SK-N-SH (cell line): ENCODE results near the gene RAB30. TPM values are rescaled to one million over a fixed set of nuclear protein-coding genes. Genes with fewer than 3 reads are reported as not detected.
A peak's percentile ranks its signal among the peaks of the same experiment; 100 is the strongest.

Experiments
- CTCF ChIA-PET: fragments of 300-600, 350-600 bp; formaldehyde crosslinking; extraction: SDS; loops from one replicate; lab custom pipeline; 2021; lab: Yijun Ruan, JAX
- POLR2A ChIA-PET: fragments of 350-600 bp; sonication (Branson Sonifier 250); formaldehyde crosslinking; extraction: SDS; loops from one replicate; lab custom pipeline; 2020; ENCODE audit warnings: antibody characterized with exemption, inconsistent platforms; lab: Yijun Ruan, JAX
- DNase-seq: peaks from one replicate; pipeline ENCODE4 v3.0.0; 2012
- H2AFZ ChIP-seq: fragments of 200-600 bp; sonication (generic); 2 replicates; pipeline ENCODE4 v1.8.1; 2016; ENCODE audit warnings: antibody characterized with exemption, mild to moderate bottlenecking, low read depth
- H3F3A ChIP-seq: fragments of 200-600 bp; sonication (generic); replicated peaks from 2 replicates; pipeline ENCODE3; 2016; ENCODE audit warnings: antibody characterized with exemption, mild to moderate bottlenecking; ENCODE audit not compliant: insufficient read depth
- H3K27ac ChIP-seq, 2 experiments: fragments of 200-500 bp in 1 of 2; fragments of 200-600 bp in 1 of 2; sonication (Bioruptor generic) in 1 of 2; sonication (generic), shearing (Covaris generic) in 1 of 2; 2 replicates each; pipeline versions ENCODE4 v1.5.1 to v1.6.1; 2014 to 2016; ENCODE audit warnings: low read depth in 2 of 2, inconsistent platforms in 1 of 2, low read length in 1 of 2, mild to moderate bottlenecking in 1 of 2, mixed read lengths in 1 of 2
- H3K27me3 ChIP-seq: fragments of 200-600 bp; sonication (generic), shearing (Covaris generic); 2 replicates; pipeline ENCODE4 v1.6.1; 2016; ENCODE audit warnings: mixed run types; ENCODE audit not compliant: insufficient read depth
- H3K36me3 ChIP-seq, 2 experiments: fragments of 200-500 bp in 1 of 2; fragments of 200-600 bp in 1 of 2; sonication (Bioruptor generic) in 1 of 2; sonication (generic) in 1 of 2; replicated peaks in 1 of 2; 2 replicates each; pipeline versions ENCODE3 to v1.5.1; 2014 to 2016; ENCODE audit warnings: low read length in 1 of 2, mild to moderate bottlenecking in 1 of 2; ENCODE audit not compliant: insufficient read depth in 2 of 2, control insufficient read depth in 1 of 2
- H3K4me1 ChIP-seq, 2 experiments: fragments of 200-500 bp in 1 of 2; fragments of 200-600 bp in 1 of 2; sonication (Bioruptor generic) in 1 of 2; sonication (generic), shearing (Covaris generic) in 1 of 2; 2 replicates each; pipeline versions ENCODE4 v1.5.1 to v1.6.1; 2014 to 2016; ENCODE audit warnings: low read depth in 1 of 2, low read length in 1 of 2, mixed run types in 1 of 2; ENCODE audit not compliant: insufficient read depth in 2 of 2, control insufficient read depth in 1 of 2
- H3K4me2 ChIP-seq: fragments of 200-600 bp; sonication (generic), shearing (Covaris generic); 2 replicates; pipeline ENCODE4 v1.6.1; 2017; ENCODE audit warnings: mixed run types
- H3K4me3 ChIP-seq, 2 experiments: fragments of 200-500 bp in 1 of 2; fragments of 200-600 bp in 1 of 2; sonication (Bioruptor generic) in 1 of 2; sonication (generic), shearing (Covaris generic) in 1 of 2; 2 replicates each; pipeline versions ENCODE4 v1.5.1 to v1.8.1; 2014 to 2016; ENCODE audit warnings: low read depth in 2 of 2, inconsistent platforms in 1 of 2, low read length in 1 of 2, mild to moderate bottlenecking in 1 of 2, mixed read lengths in 1 of 2, moderate library complexity in 1 of 2
- H3K79me2 ChIP-seq: fragments of 200-600 bp; sonication (generic); 2 replicates; pipeline ENCODE4 v1.8.1; 2017; ENCODE audit warnings: mild to moderate bottlenecking; ENCODE audit not compliant: insufficient read depth
- H3K9ac ChIP-seq: fragments of 200-600 bp; sonication (generic); 2 replicates; pipeline ENCODE4 v1.6.1; 2017; ENCODE audit warnings: mixed run types
- H3K9me2 ChIP-seq: fragments of 200-600 bp; sonication (generic); 2 replicates; pipeline ENCODE4 v1.6.1; 2017; ENCODE audit warnings: mixed run types
- H3K9me3 ChIP-seq: fragments of 200-600 bp; sonication (generic); 2 replicates; pipeline ENCODE4 v1.6.1; 2017; ENCODE audit warnings: mixed run types, mild to moderate bottlenecking, moderate library complexity
- H4K20me1 ChIP-seq: fragments of 200-600 bp; sonication (generic); 2 replicates; pipeline ENCODE4 v1.6.1; 2017; ENCODE audit warnings: mild to moderate bottlenecking, mixed run types; ENCODE audit not compliant: insufficient read depth
- CHD2 ChIP-seq: fragments of 150-350 bp; IDR thresholded peaks from 2 replicates; pipeline ENCODE4 v1.6.1; 2018; ENCODE audit warnings: low read length; ENCODE audit not compliant: partially characterized antibody
- FOSL2 ChIP-seq: IDR thresholded peaks from 2 replicates; pipeline ENCODE4 v1.4.0; 2012; ENCODE audit warnings: low read depth, mild to moderate bottlenecking, moderate library complexity, borderline replicate concordance
- FOXM1 ChIP-seq: IDR thresholded peaks from 2 replicates; pipeline ENCODE4 v1.4.0; 2012; ENCODE audit warnings: low read depth, mild to moderate bottlenecking
- JUND ChIP-seq: IDR thresholded peaks from 2 replicates; pipeline ENCODE4 v1.4.0; 2012
- MXI1 ChIP-seq: IDR thresholded peaks from 2 replicates; pipeline ENCODE4 v1.6.1; 2012; ENCODE audit warnings: mild to moderate bottlenecking, low read depth, low read length, improper control_type of control experiment
- NRF1 ChIP-seq: IDR thresholded peaks from 2 replicates; pipeline ENCODE4 v1.6.1; 2012; ENCODE audit warnings: low read depth, mild to moderate bottlenecking, low read length
- RAD21 ChIP-seq: IDR thresholded peaks from 2 replicates; pipeline ENCODE4 v1.6.1; 2012; ENCODE audit warnings: mild to moderate bottlenecking, low read length
- RCOR1 ChIP-seq: fragments of 150-350 bp; IDR thresholded peaks from 2 replicates; pipeline ENCODE4 v1.6.1; 2017; ENCODE audit warnings: antibody characterized with exemption, low read length
- RXRA ChIP-seq: IDR thresholded peaks from 2 replicates; pipeline ENCODE4 v1.4.0; 2012; ENCODE audit warnings: low read depth, mild to moderate bottlenecking, borderline replicate concordance
- SIN3A ChIP-seq: IDR thresholded peaks from 2 replicates; pipeline ENCODE4 v1.6.1; 2012; ENCODE audit warnings: low read depth, mild to moderate bottlenecking, low read length, moderate library complexity, borderline replicate concordance
- SMC3 ChIP-seq: IDR thresholded peaks from 2 replicates; pipeline ENCODE4 v1.6.1; 2012; ENCODE audit warnings: low read depth, low read length, improper control_type of control experiment
- TAF1 ChIP-seq: IDR thresholded peaks from 2 replicates; pipeline ENCODE4 v1.6.1; 2012; ENCODE audit warnings: low read depth, mild to moderate bottlenecking, low read length, moderate library complexity, borderline replicate concordance
- TCF12 ChIP-seq: IDR thresholded peaks from 2 replicates; pipeline ENCODE4 v1.4.0; 2012
- WGBS: methylation state at CpG from one replicate; pipeline ENCODE4 v1.1.6; 2017; ENCODE audit warnings: low lambda C conversion rate; 5-methylcytosine and 5-hydroxymethylcytosine counted together
- polyA plus RNA-seq, 3 experiments: library from polyadenylated mRNA; depleted of rRNA; stranded (reverse); fragments of >200 nt; gene quantifications; 2 replicates each; pipeline ENCODE4 v1.2.3, GENCODE V29; 2012
- TF ChIP-seq, protein P1 (sequence below): fragments of 150-350 bp; IDR thresholded peaks from 2 replicates; pipeline ENCODE4 v1.6.1; 2017; ENCODE audit warnings: antibody characterized with exemption, low read length, low read depth, borderline replicate concordance
- TF ChIP-seq, protein P2 (sequence below): IDR thresholded peaks from 2 replicates; pipeline ENCODE4; 2012
- TF ChIP-seq, protein P3 (sequence below): IDR thresholded peaks from 2 replicates; pipeline ENCODE4 v1.4.0; 2012; ENCODE audit warnings: low read depth
- TF ChIP-seq, protein P4 (sequence below): fragments of 200-600 bp; sonication (generic); IDR thresholded peaks from 2 replicates; pipeline ENCODE4 v1.6.1; 2017; ENCODE audit warnings: antibody characterized with exemption, mild to moderate bottlenecking, moderate library complexity
- TF ChIP-seq, protein P5 (sequence below): IDR thresholded peaks from 2 replicates; pipeline ENCODE4 v1.4.0; 2012; ENCODE audit warnings: low read depth, borderline replicate concordance

The RAB30 gene
- polyA plus RNA-seq, 1 of the 3 experiments (the other 2 are of a cell fraction): 3.3 TPM

DNA sequence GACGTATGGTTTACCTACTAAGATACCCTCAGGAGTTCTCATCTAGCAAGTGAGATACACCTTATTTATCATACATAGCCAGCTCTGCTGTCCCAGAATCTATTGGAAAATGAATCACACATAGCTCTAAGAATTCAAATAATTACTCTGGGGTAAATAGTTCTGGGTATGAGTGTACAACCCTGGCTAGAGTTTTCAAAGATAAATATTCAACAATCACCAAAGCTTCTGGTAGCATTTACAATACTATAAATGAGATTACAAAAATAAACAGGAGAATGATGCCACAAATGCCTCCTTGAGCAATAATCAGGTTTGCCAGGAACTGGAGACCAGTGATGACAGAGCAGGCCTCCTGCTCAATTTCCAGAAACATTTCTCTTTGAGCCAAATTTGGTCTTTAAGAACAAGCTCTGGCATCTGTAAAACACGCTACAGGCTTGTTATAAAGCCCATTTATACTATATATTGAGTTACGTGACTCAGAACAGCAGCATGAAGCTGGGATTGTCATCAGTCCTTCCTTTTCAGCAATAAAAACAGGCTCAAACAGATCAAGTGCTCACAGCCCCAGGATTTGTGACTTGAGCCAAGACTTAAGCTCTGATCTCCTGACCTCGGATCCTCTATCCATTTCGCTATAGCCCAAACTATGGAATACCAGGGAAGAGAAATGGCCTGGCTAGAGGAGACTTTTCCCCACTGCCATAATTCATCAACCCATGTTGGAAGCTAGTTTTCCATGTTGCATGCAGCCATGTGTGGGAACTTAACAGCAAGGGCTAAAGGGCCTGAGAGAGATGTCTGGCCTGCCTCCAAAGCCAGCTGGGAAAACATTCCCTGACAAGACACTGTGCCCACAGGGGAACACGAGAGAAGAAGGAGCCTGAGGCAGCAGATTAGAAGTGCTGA is 19.7 kb downstream of the RAB30 start (continued):
- TF ChIP-seq, protein P1, sequence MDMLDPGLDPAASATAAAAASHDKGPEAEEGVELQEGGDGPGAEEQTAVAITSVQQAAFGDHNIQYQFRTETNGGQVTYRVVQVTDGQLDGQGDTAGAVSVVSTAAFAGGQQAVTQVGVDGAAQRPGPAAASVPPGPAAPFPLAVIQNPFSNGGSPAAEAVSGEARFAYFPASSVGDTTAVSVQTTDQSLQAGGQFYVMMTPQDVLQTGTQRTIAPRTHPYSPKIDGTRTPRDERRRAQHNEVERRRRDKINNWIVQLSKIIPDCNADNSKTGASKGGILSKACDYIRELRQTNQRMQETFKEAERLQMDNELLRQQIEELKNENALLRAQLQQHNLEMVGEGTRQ: no peak
- TF ChIP-seq MXI1 (0 out of 2 replicates have a peak, but pooled peaks have one; percentile 19), RXRA (no peak), CHD2 (no peak), RAD21 (no peak), NRF1 (no peak), TCF12 (peak; percentile 81), JUND (no peak), FOXM1 (no peak), SIN3A (no peak)
- TF ChIP-seq, protein P2, sequence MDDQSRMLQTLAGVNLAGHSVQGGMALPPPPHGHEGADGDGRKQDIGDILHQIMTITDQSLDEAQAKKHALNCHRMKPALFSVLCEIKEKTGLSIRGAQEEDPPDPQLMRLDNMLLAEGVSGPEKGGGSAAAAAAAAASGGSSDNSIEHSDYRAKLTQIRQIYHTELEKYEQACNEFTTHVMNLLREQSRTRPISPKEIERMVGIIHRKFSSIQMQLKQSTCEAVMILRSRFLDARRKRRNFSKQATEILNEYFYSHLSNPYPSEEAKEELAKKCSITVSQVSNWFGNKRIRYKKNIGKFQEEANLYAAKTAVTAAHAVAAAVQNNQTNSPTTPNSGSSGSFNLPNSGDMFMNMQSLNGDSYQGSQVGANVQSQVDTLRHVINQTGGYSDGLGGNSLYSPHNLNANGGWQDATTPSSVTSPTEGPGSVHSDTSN: peak; percentile 67
- TF ChIP-seq, protein P3, sequence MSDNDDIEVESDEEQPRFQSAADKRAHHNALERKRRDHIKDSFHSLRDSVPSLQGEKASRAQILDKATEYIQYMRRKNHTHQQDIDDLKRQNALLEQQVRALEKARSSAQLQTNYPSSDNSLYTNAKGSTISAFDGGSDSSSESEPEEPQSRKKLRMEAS: peak; percentile 60; the same call in 1 of the 2 replicates
- TF ChIP-seq, all 33 proteins: peak for 10

DNA sequence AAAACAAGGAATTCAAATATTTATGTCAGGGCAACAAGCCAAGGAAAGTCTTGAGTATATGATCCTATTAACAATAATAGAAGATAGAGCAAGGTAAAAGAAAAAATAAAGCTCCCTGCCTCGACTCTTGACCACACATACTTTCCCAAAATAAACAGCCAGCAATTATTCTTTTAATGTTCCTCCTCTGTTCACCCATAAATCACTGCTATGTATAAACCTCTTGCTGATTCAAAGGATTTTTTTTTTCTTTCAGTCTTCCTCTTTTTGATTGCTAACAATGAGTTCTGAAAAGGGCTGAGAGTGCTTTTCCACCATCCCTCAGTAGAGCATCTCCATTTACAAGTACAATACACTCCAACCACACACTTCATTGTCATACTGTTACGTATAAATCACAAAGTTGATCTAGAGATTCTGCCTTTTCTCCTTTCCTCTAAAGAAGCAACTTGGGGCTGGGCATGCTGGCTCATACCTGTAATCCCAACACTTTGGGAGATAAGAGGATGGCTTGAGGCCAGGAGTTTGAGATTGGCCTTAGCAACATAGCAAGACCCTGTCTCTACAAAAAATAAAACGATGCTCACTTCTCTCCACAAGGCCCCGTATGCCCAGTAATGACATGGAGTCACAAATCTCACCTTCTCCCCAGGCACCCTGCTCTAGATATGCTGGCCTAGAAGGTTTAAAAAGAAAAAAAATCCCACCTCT is 24.0 kb downstream of the RAB30 start:
- no peaks in the 10 kb centered on the region for H3K36me3 ChIP-seq
- ChIA-PET POLR2A (interaction anchor here (0.7 kb wide), 1 partner anchor 20 kb away, joined by 3 read pairs; no protein-coding TSS in a partner anchor), CTCF (interaction anchor here (0.9 kb wide), 1 partner anchor 9 kb away, joined by 4 read pairs; no protein-coding TSS in a partner anchor)
- peak overlapping the region in 1 of 2 experiments; percentile 30; a peak in 1 of 4 replicates for H3K27ac ChIP-seq
- H3K9me3 ChIP-seq: no peaks in the 10 kb centered on the region
- H3K9me2 ChIP-seq: no peaks in the 10 kb centered on the region
- TF ChIP-seq FOSL2 (no peak), RCOR1 (no peak), TAF1 (no peak), SMC3 (no peak)
- TF ChIP-seq, protein P1: no peak
- TF ChIP-seq, protein P4, sequence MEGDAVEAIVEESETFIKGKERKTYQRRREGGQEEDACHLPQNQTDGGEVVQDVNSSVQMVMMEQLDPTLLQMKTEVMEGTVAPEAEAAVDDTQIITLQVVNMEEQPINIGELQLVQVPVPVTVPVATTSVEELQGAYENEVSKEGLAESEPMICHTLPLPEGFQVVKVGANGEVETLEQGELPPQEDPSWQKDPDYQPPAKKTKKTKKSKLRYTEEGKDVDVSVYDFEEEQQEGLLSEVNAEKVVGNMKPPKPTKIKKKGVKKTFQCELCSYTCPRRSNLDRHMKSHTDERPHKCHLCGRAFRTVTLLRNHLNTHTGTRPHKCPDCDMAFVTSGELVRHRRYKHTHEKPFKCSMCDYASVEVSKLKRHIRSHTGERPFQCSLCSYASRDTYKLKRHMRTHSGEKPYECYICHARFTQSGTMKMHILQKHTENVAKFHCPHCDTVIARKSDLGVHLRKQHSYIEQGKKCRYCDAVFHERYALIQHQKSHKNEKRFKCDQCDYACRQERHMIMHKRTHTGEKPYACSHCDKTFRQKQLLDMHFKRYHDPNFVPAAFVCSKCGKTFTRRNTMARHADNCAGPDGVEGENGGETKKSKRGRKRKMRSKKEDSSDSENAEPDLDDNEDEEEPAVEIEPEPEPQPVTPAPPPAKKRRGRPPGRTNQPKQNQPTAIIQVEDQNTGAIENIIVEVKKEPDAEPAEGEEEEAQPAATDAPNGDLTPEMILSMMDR: no peak
- TF ChIP-seq, protein P5, sequence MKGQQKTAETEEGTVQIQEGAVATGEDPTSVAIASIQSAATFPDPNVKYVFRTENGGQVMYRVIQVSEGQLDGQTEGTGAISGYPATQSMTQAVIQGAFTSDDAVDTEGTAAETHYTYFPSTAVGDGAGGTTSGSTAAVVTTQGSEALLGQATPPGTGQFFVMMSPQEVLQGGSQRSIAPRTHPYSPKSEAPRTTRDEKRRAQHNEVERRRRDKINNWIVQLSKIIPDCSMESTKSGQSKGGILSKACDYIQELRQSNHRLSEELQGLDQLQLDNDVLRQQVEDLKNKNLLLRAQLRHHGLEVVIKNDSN: no peak
- H2AFZ ChIP-seq: no peak overlapping the region
- DNase-seq: no peak
- peaks cover 33% of the 10 kb centered on the region for H3F3A ChIP-seq
- no peak overlapping the region for H3K4me3 ChIP-seq
- no peak overlapping the region for H3K9ac ChIP-seq
- WGBS: 77% methylated on average over 4 of the region's 4 CpGs
- no peaks in the 10 kb centered on the region for H3K27me3 ChIP-seq
- peaks cover 8% of the 10 kb centered on the region for H4K20me1 ChIP-seq
- peaks cover 57% of the 10 kb centered on the region for H3K79me2 ChIP-seq
- H3K4me2 ChIP-seq: no peak overlapping the region
- peaks cover 16 to 24% of the 10 kb centered on the region in 2 experiments for H3K4me1 ChIP-seq
